WERI-Rb-1 (cell line): ENCODE data around the gene BRINP3.

ENCODE experiments used
- DNase-seq: peaks from one replicate; pipeline ENCODE4 v3.0.0-alpha.2; 2020
- H3K27ac ChIP-seq: fragments of 250-450 bp; sonication (Bioruptor Pico); 2 replicates; pipeline ENCODE4 v1.5.1; 2020; ENCODE audit warnings: mild to moderate bottlenecking, moderate library complexity
- H3K27me3 ChIP-seq: fragments of 250-450 bp; sonication (Bioruptor Pico); 2 replicates; pipeline ENCODE4 v1.5.1; 2021; ENCODE audit warnings: mild to moderate bottlenecking, low read depth, moderate library complexity; ENCODE audit not compliant: insufficient read depth, severe bottlenecking
- H3K36me3 ChIP-seq: fragments of 250-450 bp; sonication (Bioruptor Pico); 2 replicates; pipeline ENCODE4 v1.5.1; 2020; ENCODE audit warnings: mild to moderate bottlenecking, moderate library complexity
- H3K4me3 ChIP-seq: 2 replicates; pipeline ENCODE4 v1.5.1; 2011; ENCODE audit warnings: low read depth, mild to moderate bottlenecking, control low read depth, low read length
- H3K9me3 ChIP-seq: fragments of 250-450 bp; sonication (Bioruptor Pico); 2 replicates; pipeline ENCODE4 v1.5.1; 2021; ENCODE audit warnings: mild to moderate bottlenecking, moderate library complexity; ENCODE audit not compliant: severe bottlenecking
- CTCF ChIP-seq: IDR thresholded peaks from 2 replicates; pipeline ENCODE4 v1.5.1; 2011; ENCODE audit warnings: low read depth, mild to moderate bottlenecking, control low read depth, inconsistent platforms, low read length

Gene BRINP3

GRCh38 chr1:190183588-190183987 lies 294.1 kb downstream of the BRINP3 start:
- Histone ChIP-seq H3K9me3 (no peaks in the 10 kb centered on the region), H3K36me3 (no peaks in the 10 kb centered on the region), H3K27me3 (no peaks in the 10 kb centered on the region), H3K27ac (no peak overlapping the region), H3K4me3 (no peak overlapping the region)
- no peak for TF ChIP-seq CTCF
- no peak for DNase-seq

- no peak for DNase-seq
- no peaks in the 10 kb centered on the region for H3K9me3 ChIP-seq
- no peak overlapping the region for H3K27ac ChIP-seq
- no peaks in the 10 kb centered on the region for H3K36me3 ChIP-seq
- H3K27me3 ChIP-seq: no peaks in the 10 kb centered on the region
- no peak for TF ChIP-seq CTCF
- H3K4me3 ChIP-seq: no peak overlapping the region
Measured at GRCh38 chr1:190179817-190180216, 297.8 kb downstream of the BRINP3 start.

GRCh38 chr1:190178827-190179226 lies 298.8 kb downstream of the BRINP3 start:
- Histone ChIP-seq H3K27me3 (no peaks in the 10 kb centered on the region), H3K27ac (no peak overlapping the region), H3K36me3 (no peaks in the 10 kb centered on the region), H3K9me3 (no peaks in the 10 kb centered on the region), H3K4me3 (no peak overlapping the region)
- no peak for TF ChIP-seq CTCF
- no peak for DNase-seq

GRCh38 chr1:190177555-190177954 lies 300.1 kb downstream of the BRINP3 start:
- no peaks in the 10 kb centered on the region for H3K36me3 ChIP-seq
- no peaks in the 10 kb centered on the region for H3K9me3 ChIP-seq
- no peaks in the 10 kb centered on the region for H3K27me3 ChIP-seq
- DNase-seq: no peak
- TF ChIP-seq CTCF: no peak
- H3K27ac ChIP-seq: no peak overlapping the region
- no peak overlapping the region for H3K4me3 ChIP-seq

- Histone ChIP-seq H3K36me3 (no peaks in the 10 kb centered on the region), H3K27ac (no peak overlapping the region), H3K27me3 (no peaks in the 10 kb centered on the region), H3K9me3 (no peaks in the 10 kb centered on the region), H3K4me3 (no peak overlapping the region)
- no peak for TF ChIP-seq CTCF
- DNase-seq: no peak
Measured at GRCh38 chr1:190176776-190177175, 300.9 kb downstream of the BRINP3 start.

GRCh38 chr1:190175320-190175719 lies 302.3 kb downstream of the BRINP3 start:
- no peaks in the 10 kb centered on the region for H3K27me3 ChIP-seq
- H3K27ac ChIP-seq: no peak overlapping the region
- H3K36me3 ChIP-seq: no peaks in the 10 kb centered on the region
- no peak overlapping the region for H3K4me3 ChIP-seq
- no peak for DNase-seq
- TF ChIP-seq CTCF: no peak
- H3K9me3 ChIP-seq: no peaks in the 10 kb centered on the region
